ENCODE results near the gene TRIM49C.
"Not testable (repeated sequence)": the region's sequence is repeated elsewhere in the genome, so short reads cannot be mapped to it uniquely, and the experiment has no call there.

The TRIM49C gene, protein sequence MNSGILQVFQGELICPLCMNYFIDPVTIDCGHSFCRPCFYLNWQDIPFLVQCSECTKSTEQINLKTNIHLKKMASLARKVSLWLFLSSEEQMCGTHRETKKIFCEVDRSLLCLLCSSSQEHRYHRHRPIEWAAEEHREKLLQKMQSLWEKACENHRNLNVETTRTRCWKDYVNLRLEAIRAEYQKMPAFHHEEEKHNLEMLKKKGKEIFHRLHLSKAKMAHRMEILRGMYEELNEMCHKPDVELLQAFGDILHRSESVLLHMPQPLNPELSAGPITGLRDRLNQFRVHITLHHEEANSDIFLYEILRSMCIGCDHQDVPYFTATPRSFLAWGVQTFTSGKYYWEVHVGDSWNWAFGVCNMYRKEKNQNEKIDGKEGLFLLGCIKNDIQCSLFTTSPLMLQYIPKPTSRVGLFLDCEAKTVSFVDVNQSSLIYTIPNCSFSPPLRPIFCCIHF
- 0 reads per million in 2 donors for total RNA-seq

DNA sequence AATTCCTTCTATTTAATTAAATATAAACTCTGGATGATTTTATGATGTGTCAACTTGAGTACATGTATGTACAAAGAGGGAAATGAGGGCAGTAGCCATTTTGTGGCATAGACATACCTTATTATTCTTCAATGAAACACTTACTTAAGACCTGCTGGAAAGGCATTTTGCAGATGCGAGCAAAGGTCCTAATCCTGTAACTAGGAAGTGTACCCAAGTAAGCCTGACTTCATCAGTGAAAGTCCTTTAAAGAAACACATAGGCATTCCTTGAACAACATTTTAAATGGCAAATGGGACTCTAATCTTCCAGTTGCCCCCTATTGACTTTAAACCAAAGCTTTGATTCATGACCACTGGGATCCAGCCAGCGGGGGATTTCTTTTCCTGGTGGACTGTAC, at the start of gene TRIM49C:
Gene TRIM49C, plus strand, starts transcription at position 301 of the 400 bp plus-strand sequence. CDS start 4,106 bp downstream, outside the sequence.
- not testable (repeated sequence) for DNase-seq

GRCh38 chr11:90024184-90024583, 6.7 kb upstream of the TRIM49C start:
- not testable (repeated sequence) for DNase-seq

GRCh38 chr11:90051591-90052209, 20.8 kb downstream of the TRIM49C start:
- not testable (repeated sequence) for DNase-seq

DNA sequence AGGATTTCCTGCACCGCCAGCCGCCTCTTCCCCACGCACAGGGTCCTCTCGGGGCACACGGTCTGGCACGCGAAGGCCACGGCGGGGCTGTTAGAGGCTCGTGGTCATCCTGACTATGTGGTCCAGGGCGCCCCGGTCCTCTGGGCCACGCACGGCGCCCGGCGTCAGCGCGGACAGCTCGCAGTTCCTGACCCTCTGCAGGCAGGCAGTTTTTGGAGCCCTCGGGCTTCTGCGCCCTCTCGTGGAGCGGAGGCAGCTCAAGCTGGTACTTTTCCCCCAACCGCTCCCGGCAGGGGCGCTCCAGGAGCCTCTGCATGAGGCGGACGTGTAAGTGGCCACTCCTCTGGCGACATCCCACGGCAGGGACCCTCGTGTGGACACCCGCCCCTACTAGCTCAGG, 21.4 kb downstream of the TRIM49C start:
- not testable (repeated sequence) for DNase-seq

- not testable (repeated sequence) for DNase-seq
Measured at GRCh38 chr11:90053545-90053944, 22.6 kb downstream of the TRIM49C start.

- not testable (repeated sequence) for DNase-seq
Measured at GRCh38 chr11:90085650-90086049, 54.7 kb downstream of the TRIM49C start, which contains the start of gene UBTFL1. Gene UBTFL1 (plus strand): TSS chr11:90085950. CDS start chr11:90085950, 0 bp downstream.

- DNase-seq = not testable (repeated sequence)
Measured at GRCh38 chr11:90088731-90089130, 57.8 kb downstream of the TRIM49C start.
